Stimulated activated naive CD8-positive, alpha-beta T cell treated with anti-CD3 and anti-CD28 coated beads, Interleukin-15, Interleukin-2, amounts not matched to agents 100 U/mL and 50 U/mL, for 24 hours (primary cell): ENCODE measurements around the gene PRELP.

ENCODE experiments used
- ATAC-seq: fragments of 150-1000 bp; cut with Tn5 transposase; one replicate; pipeline ENCODE4 v1.10.0; 2021
- DNase-seq: peaks from one replicate; pipeline ENCODE4 v3.0.0; 2021

The PRELP gene

GRCh38 chr1:203524152-203524551 lies 48.5 kb downstream of the PRELP start:
- no peak for DNase-seq
- no peak for ATAC-seq

DNA sequence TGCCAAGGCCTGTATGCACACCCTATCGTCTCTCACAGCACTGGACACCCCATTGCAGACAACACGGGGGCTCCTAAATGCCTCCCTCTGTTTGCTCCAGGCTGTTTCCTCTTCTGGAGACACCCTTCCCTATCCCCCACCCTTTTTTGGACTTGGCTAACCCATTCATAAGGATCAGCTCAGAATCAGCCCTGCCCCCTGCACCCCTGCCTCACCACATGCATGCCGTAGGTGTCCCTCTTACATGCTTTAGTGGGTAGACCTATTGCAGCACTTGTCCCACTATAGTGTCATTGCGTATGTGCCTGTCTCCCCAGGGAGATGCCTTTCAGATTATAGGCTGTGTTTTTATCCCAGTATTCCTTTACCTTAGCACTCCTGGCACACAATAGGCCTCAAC lies 49.2 kb downstream of the PRELP start:
- DNase-seq (no peak), ATAC-seq (no peak)

DNA sequence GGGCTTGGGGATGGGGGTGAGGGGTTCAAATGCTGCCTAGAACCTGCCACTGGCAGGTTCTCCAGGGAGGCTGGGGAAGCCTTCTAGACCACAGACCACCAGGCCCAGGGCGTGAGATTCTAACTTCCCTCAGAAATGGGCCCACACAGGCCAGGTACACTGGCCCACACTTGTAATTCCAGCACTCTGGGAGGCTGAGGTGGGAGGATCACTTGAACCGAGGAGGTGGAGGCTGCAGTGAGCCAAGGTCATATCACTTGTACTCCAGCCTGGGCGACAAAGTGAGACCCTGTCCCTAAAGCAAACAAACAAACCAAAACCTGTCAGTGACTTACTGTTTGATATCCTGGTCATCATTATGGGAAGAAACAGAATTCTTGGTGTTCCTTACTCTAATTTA lies 50.1 kb downstream of the PRELP start:
- DNase-seq (no peak), ATAC-seq (no peak)

- ATAC-seq (no peak), DNase-seq (no peak)
These were observed 50.5 kb downstream of the PRELP start for GRCh38 chr1:203526130-203526529.

GRCh38 chr1:203526572-203526971 lies 51.0 kb downstream of the PRELP start:
- DNase-seq (no peak), ATAC-seq (no peak)

GRCh38 chr1:203527013-203527412 lies 51.4 kb downstream of the PRELP start:
- DNase-seq = no peak

DNA sequence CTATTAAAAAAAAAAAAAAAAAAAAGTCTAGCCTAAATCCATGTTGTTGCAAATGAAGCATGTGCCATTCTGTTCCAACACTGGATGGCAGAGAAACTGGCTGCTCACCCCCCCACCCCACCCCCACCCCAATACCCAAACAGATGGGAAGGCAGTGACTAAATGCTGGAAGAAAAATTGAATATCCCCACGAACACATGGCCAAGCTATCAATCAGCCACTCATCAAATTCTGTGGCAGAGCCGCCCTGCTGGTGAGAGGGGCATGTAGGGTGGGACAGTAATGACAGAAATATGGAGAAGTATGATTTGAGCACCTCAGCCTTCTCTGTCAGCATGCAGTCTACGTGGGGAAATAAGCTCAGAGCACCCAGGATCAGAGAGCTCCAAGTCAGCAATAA lies 52.5 kb downstream of the PRELP start:
- DNase-seq (no peak), ATAC-seq (no peak)

More at GRCh38 chr1:203527013-203527412, 51.4 kb downstream of the PRELP start:
- ATAC-seq = no peak

- DNase-seq (no peak), ATAC-seq (no peak)
These were observed 53.6 kb downstream of the PRELP start for GRCh38 chr1:203528976-203529835.

- no peak for ATAC-seq
- no peak for DNase-seq
These were observed 55.5 kb downstream of the PRELP start for GRCh38 chr1:203531063-203531462.

GRCh38 chr1:203534012-203534411 lies 58.4 kb downstream of the PRELP start:
- ATAC-seq (no peak), DNase-seq (no peak)

DNA sequence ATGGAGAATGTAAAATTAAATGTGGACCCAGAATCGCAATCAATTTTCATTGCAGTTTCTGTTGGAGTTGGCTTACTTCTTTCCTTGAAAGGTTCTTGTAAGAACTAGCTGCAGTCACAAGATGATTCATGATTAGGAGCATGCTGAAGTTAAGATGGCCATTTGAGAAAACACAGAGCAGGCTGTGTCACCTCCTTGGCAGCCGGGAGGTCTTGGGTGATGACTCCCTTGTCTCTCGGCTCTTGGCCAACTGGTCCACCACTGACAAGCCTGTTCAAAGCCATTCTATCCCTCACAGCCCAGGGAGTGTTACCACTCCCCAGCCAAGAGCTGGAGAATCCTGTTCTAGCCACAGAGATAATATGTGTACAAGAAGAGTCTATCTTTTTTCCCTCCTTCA lies 58.9 kb downstream of the PRELP start:
- no peak for DNase-seq
- no peak for ATAC-seq

GRCh38 chr1:203536575-203536974 lies 61.0 kb downstream of the PRELP start:
- DNase-seq = no peak
- no peak for ATAC-seq

GRCh38 chr1:203536980-203537455 lies 61.4 kb downstream of the PRELP start:
- no peak for DNase-seq
- ATAC-seq = no peak

- no peak for DNase-seq
- no peak for ATAC-seq
These were observed 62.3 kb downstream of the PRELP start for GRCh38 chr1:203537806-203538464.

- DNase-seq (no peak), ATAC-seq (no peak)
These were observed 63.1 kb downstream of the PRELP start for GRCh38 chr1:203538726-203539125.

DNA sequence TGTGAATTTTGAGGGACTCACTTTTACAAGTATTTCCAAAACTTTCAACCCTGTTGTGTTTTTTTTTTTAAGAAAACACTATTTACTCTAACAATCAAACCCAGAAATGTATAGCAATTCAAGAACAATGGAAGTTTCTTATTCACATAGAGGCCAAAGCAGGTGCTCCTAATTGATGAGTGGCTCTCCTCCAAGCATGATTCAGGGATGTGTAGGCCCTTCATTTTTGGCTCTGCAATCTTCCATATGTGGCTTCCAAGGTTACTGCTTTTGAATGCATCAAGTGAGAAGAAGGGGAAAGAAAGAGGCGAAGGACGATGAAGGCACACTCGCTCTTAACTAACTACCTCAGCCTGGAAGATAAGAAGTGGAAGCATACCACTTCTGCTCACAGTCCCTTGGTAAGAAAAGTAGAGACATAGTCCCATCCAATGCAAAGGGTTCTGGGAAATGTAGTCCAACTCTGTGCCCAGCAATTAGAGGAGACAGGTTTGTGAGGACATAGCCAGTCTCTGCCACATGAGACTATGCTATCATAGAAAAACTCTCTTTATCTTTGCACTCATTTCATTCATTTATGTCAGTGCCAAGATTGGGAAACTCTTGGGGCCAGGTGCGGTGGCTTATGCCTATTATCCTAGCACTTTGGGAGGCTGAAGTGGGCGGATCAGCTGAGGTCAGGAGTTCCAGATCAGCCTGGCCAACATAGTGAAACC lies 64.4 kb downstream of the PRELP start:
- no peak for DNase-seq
- no peak for ATAC-seq
